ENCODE results near the gene IQCM. TPM values are rescaled to one million over a fixed set of nuclear protein-coding genes. Genes with fewer than 3 reads are reported as not detected.

Gene IQCM
- total RNA-seq, 1 experiment from 2014 or later, result not detected

DNA sequence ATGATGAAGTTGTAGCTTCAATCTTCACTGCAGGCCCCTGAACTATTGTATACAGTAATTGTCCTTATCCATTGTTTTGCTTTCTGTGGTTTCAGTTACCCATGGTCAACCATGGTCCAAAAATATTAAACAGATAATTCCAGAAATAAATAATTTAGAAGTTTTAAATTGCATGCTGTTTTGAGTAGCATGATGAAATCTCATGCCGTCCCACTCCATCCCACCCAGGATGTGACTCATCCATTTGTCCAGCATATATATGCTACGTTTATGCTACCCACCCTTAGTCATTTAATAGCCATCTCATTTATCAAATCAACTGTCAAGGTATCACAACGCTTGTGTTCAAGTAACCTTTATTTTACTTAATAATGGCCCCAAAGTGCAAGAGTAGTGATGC, 34.5 kb downstream of the IQCM start:
- no peak for ATAC-seq
- H3K4me3 ChIP-seq (ENCODE audit: low read depth in 2 of 2, low read length in 2 of 2), result no peak overlapping the region
- no peak for DNase-seq (ENCODE audit: low read depth, low spot score)
- no TSS peak for BruUV-seq (replicated peaks)
- H3K27me3 ChIP-seq (ENCODE audit: control insufficient read depth, insufficient read depth, low read length), result no peaks in the 10 kb centered on the region
- in situ Hi-C loops (cut with HindIII; ENCODE audit: low pct_unique_long_range_greater_than_20kb, low sequenced_read_pairs) (no loop called here), intact Hi-C loops (cut with micrococcal nuclease; ENCODE audit: unreplicated experiment) (no loop called here)
- no peaks in the 10 kb centered on the region for H3K9me3 ChIP-seq (ENCODE audit: control insufficient read depth, insufficient read depth, low read depth, low read length)
- ChIA-PET CTCF (no interaction called here), POLR2A (no interaction called here)
- TF ChIP-seq, protein P1, sequence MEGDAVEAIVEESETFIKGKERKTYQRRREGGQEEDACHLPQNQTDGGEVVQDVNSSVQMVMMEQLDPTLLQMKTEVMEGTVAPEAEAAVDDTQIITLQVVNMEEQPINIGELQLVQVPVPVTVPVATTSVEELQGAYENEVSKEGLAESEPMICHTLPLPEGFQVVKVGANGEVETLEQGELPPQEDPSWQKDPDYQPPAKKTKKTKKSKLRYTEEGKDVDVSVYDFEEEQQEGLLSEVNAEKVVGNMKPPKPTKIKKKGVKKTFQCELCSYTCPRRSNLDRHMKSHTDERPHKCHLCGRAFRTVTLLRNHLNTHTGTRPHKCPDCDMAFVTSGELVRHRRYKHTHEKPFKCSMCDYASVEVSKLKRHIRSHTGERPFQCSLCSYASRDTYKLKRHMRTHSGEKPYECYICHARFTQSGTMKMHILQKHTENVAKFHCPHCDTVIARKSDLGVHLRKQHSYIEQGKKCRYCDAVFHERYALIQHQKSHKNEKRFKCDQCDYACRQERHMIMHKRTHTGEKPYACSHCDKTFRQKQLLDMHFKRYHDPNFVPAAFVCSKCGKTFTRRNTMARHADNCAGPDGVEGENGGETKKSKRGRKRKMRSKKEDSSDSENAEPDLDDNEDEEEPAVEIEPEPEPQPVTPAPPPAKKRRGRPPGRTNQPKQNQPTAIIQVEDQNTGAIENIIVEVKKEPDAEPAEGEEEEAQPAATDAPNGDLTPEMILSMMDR (IDR thresholded peaks at IDR 0.05), result no peak
- TF ChIP-seq SIN3A (IDR thresholded peaks at IDR 0.05; ENCODE audit: borderline replicate concordance, insufficient read depth, low read depth, low read length), result no peak
- TF ChIP-seq POLR2AphosphoS5 (IDR thresholded peaks at IDR 0.05; ENCODE audit: low read depth, low read length), result no peak
- TF ChIP-seq TCF7L2 (IDR thresholded peaks at IDR 0.05; ENCODE audit: low read depth, low read length), result no peak
- TF ChIP-seq, protein P2, sequence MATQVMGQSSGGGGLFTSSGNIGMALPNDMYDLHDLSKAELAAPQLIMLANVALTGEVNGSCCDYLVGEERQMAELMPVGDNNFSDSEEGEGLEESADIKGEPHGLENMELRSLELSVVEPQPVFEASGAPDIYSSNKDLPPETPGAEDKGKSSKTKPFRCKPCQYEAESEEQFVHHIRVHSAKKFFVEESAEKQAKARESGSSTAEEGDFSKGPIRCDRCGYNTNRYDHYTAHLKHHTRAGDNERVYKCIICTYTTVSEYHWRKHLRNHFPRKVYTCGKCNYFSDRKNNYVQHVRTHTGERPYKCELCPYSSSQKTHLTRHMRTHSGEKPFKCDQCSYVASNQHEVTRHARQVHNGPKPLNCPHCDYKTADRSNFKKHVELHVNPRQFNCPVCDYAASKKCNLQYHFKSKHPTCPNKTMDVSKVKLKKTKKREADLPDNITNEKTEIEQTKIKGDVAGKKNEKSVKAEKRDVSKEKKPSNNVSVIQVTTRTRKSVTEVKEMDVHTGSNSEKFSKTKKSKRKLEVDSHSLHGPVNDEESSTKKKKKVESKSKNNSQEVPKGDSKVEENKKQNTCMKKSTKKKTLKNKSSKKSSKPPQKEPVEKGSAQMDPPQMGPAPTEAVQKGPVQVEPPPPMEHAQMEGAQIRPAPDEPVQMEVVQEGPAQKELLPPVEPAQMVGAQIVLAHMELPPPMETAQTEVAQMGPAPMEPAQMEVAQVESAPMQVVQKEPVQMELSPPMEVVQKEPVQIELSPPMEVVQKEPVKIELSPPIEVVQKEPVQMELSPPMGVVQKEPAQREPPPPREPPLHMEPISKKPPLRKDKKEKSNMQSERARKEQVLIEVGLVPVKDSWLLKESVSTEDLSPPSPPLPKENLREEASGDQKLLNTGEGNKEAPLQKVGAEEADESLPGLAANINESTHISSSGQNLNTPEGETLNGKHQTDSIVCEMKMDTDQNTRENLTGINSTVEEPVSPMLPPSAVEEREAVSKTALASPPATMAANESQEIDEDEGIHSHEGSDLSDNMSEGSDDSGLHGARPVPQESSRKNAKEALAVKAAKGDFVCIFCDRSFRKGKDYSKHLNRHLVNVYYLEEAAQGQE (IDR thresholded peaks at IDR 0.05; ENCODE audit: insufficient read depth in 1 of 2, low read depth in 2 of 2, low read length in 1 of 2), result no peak
- H3K27ac ChIP-seq (ENCODE audit: low read length), result no peak overlapping the region
- no peaks in the 10 kb centered on the region for H3K36me3 ChIP-seq (ENCODE audit: control insufficient read depth, insufficient read depth, low read length)
- H3K4me1 ChIP-seq (ENCODE audit: control insufficient read depth, insufficient read depth, low read length), result no peaks in the 10 kb centered on the region

- ChIA-PET CTCF (no interaction called here), POLR2A (no interaction called here)
- intact Hi-C loops (cut with micrococcal nuclease; ENCODE audit: unreplicated experiment) (no loop called here), in situ Hi-C loops (cut with HindIII; ENCODE audit: low pct_unique_long_range_greater_than_20kb, low sequenced_read_pairs) (no loop called here)
- Histone ChIP-seq H3K4me1 (ENCODE audit: control insufficient read depth, insufficient read depth, low read length) (no peaks in the 10 kb centered on the region), H3K4me3 (ENCODE audit: low read depth in 2 of 2, low read length in 2 of 2) (no peak overlapping the region), H3K9me3 (ENCODE audit: control insufficient read depth, insufficient read depth, low read depth, low read length) (no peaks in the 10 kb centered on the region), H3K27ac (ENCODE audit: low read length) (no peak overlapping the region), H3K27me3 (ENCODE audit: control insufficient read depth, insufficient read depth, low read length) (no peaks in the 10 kb centered on the region), H3K36me3 (ENCODE audit: control insufficient read depth, insufficient read depth, low read length) (no peaks in the 10 kb centered on the region)
- TF ChIP-seq, protein P1 (IDR thresholded peaks at IDR 0.05), result no peak
- TF ChIP-seq POLR2AphosphoS5 (IDR thresholded peaks at IDR 0.05; ENCODE audit: low read depth, low read length) (no peak), TCF7L2 (IDR thresholded peaks at IDR 0.05; ENCODE audit: low read depth, low read length) (no peak), SIN3A (IDR thresholded peaks at IDR 0.05; ENCODE audit: borderline replicate concordance, insufficient read depth, low read depth, low read length) (no peak)
- TF ChIP-seq, protein P2 (IDR thresholded peaks at IDR 0.05; ENCODE audit: insufficient read depth in 1 of 2, low read depth in 2 of 2, low read length in 1 of 2), result no peak
- no TSS peak for BruUV-seq (replicated peaks)
- ATAC-seq (no peak), DNase-seq (ENCODE audit: low read depth, low spot score) (no peak)
These were observed 47.2 kb downstream of the IQCM start for GRCh38 chr4:149768477-149768876.
